HG03457 (cell line): Measurements from ENCODE around the gene RPL10L.

Source experiments
- ATAC-seq: cut with Tn5 transposase; IDR thresholded peaks from one replicate; pipeline ENCODE4 v1.9.1; 2021; ENCODE audit warnings: moderate number of reproducible peaks; ENCODE audit not compliant: unreplicated experiment

Gene RPL10L

DNA sequence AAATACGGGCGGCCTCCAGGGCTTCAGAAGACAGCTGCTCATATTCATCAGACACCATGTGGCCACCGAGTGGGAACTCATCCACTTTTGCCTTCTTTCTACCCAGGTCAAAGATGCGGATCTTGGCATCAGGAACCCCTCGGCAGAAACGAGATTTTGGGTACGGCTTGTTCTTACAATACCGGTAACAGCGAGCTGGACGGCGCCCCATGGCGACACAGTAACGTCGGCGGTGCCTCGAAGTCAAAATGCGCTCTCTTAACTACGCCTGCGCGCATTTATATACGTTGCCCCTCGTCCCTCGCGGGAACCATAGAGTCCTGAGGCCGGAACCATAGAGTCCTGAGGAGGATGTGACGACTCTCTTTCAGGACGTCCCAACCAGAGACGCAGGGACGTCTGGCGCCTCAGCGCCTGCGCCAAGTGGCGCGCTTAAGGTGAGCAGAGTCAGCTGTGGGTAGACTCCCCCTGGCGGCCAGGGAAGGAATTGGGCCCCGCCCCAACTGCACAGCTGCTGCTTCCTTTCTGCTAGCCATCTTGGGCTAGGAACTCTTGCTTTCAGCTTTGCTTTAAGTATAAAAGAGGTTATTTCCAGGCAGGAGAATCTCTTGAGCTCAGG is at the start of gene RPL10L:
TSS of gene RPL10L (minus strand) at position 256 of the 619 bp plus-strand sequence. CDS start at position 211, 45 bp downstream.
- no peak for ATAC-seq

DNA sequence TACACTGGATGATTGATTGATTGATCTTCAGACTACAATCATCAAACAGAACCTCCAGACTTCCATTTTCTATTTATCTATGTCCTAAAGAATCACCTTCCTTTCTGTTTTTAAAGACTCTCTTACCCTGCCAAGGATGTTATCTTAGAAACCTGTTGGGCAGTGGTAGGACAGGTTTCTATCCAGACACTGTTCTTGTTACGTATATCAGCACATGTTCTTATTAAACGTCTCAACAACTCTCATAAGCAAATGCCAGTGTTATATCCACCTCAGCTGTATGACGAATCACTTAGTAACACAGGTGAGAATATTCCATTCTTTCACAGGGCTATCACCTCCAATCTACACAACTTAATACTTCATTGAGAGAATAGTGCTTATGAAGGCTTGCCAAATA is 40.2 kb upstream of the RPL10L start:
- ATAC-seq = no peak

DNA sequence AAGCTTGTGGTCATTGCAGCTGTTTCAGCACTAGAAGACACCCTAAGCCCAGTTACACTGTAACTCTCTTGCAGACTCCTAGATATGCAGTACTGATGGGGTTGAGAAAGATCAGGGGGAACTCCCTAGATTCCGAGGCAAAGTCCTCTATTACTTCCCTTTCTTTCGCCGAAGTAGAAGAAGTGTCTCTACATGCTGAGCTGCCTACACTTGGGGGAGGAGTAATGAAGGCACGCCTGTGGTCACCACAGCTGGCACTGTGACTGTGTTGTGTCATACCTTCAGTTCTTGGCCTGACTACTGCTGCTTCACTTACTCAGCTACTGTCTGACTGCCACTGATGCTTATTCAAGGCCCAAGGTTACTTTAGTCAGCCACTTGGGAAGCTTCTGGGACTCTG is 35.1 kb upstream of the RPL10L start:
- no peak for ATAC-seq

DNA sequence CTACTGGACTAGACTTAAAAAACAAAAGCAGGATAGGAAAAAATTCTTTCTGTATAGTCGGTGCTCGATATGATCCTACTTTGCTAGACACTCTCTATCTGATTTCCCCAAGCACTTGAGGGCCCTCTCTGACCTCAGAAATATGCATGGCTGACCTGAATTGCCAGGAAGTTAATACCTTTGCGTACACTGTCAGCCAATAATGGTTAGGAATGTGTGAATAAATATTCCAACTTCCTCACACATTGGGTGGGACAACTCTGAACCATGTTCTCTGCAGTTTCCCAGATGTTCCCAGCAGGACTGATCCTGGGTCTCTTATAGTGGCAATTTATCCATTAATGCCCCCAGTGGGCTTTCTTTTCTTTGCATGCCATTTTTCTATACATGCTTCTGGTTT is 20.5 kb upstream of the RPL10L start:
- no peak for ATAC-seq

DNA sequence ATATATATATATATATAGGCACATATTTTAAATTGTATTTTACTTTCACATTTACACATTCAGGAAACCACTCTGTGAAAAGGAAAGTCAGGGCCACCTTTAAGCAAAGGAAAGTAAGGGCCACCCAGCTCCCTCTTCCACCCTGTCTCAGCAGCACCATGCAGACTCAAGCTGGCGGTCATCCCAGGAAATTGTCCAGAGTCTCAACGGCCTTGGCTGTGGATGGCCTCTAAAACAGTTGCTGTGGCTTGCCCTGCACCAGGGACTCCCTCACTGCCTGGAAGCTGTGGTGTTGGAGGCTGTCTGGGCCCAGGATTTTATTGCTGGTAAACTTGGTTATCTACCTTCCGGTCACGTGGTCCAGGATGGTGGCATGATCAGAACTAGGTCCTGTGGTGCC is 11.8 kb upstream of the RPL10L start:
- no peak for ATAC-seq

DNA sequence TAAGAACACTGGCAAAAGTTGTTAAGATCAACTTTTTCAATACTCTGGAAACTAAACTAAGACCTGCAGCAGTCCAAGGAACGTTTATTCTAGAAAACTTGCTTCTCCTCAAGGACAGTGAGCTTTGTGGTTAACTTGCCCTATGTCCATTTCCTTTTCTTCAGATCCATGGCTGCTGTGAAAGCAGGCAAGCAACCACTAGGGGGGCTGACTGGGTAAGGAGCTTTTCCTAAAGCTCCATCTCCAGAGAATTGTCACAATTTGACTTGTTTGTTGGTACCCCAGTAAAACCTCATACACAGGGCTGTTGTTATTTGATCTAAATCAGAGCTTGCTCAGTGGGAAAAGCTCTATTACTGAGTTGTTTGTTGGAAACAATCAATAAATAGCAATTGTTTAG is 10.1 kb upstream of the RPL10L start:
- no peak for ATAC-seq

DNA sequence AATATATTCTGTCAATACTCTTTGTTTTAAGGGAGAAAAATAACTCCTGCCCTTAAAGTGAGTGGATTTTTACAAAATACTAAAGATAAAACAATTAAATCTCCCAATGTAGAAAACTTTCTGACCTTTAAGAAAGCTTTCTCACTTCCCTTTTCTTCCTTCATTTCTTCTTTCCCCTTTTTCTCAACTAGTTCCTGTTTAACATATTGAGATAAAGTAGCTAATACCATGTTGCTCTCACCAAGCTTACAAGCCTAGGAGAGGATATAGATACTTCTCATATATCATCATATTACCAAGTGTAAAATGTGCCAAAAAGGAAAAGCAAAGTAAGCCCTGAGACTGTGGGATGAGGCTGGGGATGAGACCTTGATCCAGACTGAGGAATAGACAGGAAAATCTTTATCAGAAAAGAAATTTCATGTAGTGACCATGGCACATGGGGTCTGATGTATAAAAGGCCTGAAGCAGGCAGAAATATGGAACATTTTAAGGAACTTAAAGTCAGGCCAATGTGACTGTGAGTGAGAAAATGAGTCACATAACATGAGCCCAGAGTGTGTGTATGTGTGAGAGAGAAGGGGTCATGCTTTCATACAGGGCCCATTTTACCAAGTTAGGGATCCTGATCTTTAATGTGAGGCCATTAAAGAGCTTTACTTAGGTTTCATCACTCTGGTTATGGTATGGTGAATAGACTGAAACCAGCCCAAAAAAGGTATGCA is 1.6 kb upstream of the RPL10L start:
- no peak for ATAC-seq

DNA sequence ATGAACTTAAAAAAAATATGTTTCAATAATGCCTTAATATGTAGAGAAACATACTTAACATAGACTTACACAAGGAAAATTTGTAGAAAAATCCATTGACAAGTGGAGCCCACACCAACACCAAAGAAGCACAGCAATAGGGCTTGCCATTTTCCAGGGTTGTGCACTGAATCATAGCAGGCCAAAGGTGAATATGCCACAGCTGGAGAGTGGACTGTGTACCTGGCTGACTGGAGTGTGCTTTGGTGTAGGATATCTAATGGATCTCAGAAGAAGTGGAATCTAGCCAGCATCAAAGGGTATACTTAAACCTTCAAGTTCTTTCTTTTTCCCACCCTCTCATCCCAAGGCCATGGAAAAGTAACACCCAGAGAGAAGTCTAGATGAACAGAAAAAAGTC is 4.8 kb downstream of the RPL10L start:
- ATAC-seq = no peak

DNA sequence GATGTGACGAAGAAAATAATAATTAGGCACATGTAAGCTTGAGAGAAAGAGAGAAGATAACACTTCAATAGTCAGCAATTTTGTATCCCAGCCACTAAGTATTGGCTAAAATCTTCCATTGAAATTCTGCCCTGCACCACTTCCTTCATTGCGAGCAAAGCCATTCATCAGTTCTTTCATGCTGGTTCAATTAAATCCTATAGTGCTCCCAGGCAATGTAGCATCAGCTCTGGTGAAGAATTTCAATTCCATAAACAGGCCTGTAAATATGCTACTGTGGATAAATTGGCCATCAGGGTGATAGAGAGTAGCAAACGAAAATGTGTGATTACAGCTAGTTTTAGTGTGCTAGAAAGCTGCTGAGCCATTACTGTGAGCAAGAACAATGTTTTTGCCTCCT is 24.7 kb downstream of the RPL10L start:
- ATAC-seq = no peak
